ENCODE data around the gene CDADC1.
"Not testable (repeated sequence)": the region's sequence is repeated elsewhere in the genome, so short reads cannot be mapped to it uniquely, and the experiment has no call there.

The CDADC1 gene

GRCh38 chr13:49319951-49320350, 72.2 kb downstream of the CDADC1 start:
- no peak for DNase-seq

GRCh38 chr13:49320975-49321374, 73.2 kb downstream of the CDADC1 start:
- DNase-seq = no peak

GRCh38 chr13:49322702-49323101, 75.0 kb downstream of the CDADC1 start:
- DNase-seq = no peak

GRCh38 chr13:49323344-49323743, 75.6 kb downstream of the CDADC1 start:
- no peak for DNase-seq

- no peak for DNase-seq
These were observed 78.6 kb downstream of the CDADC1 start for GRCh38 chr13:49326222-49326917.

- DNase-seq = not testable (repeated sequence)
These were observed 79.4 kb downstream of the CDADC1 start for GRCh38 chr13:49327145-49327544.

- DNase-seq = no peak
These were observed 82.3 kb downstream of the CDADC1 start for GRCh38 chr13:49329831-49330545.

- DNase-seq = no peak
These were observed 82.8 kb downstream of the CDADC1 start for GRCh38 chr13:49330546-49330864.

- DNase-seq = no peak
These were observed 88.9 kb downstream of the CDADC1 start for GRCh38 chr13:49336655-49337054.

GRCh38 chr13:49340161-49340560, 92.4 kb downstream of the CDADC1 start:
- no peak for DNase-seq

- DNase-seq = no peak
These were observed 93.8 kb downstream of the CDADC1 start for GRCh38 chr13:49341517-49341916.

- DNase-seq = no peak
These were observed 94.2 kb downstream of the CDADC1 start for GRCh38 chr13:49341941-49342340.

GRCh38 chr13:49342454-49342853, 94.7 kb downstream of the CDADC1 start:
- no peak for DNase-seq

Measured in activated naive CD4-positive, alpha-beta T cell treated with anti-CD3 and anti-CD28 coated beads, Interleukin-2, amount 50 U/mL, for 16 hours (primary cell).